Muscle of arm (tissue), 14 donors: Measurements from ENCODE around the gene PSMD6. TPM values are rescaled to one million over a fixed set of nuclear protein-coding genes. Genes with fewer than 3 reads are reported as not detected.

Experiments used
- DNase-seq: peaks from one replicate; pipeline ENCODE4 v3.0.0-alpha.2; 2013
- long read RNA-seq, 11 donors: transcript quantifications; one replicate each; lab custom pipeline, GENCODE V29; 2026
- polyA plus RNA-seq, 12 donors: library from polyadenylated mRNA; unstranded; fragments of 120-200 nt; gene quantifications; one replicate each; pipeline ENCODE4 v1.2.1, GENCODE V29; 2013; ENCODE audit not compliant: insufficient read length in 12 of 12

Gene PSMD6
- polyA plus RNA-seq = 100 to 1,000 TPM in 2 of 12 donors, 10 to 100 TPM in 9, not detected in 1; 74.3 to 127 (median 92.4) TPM
- long read RNA-seq, donor 1, full-length matches to known transcripts = 49 of 58 reads
- long read RNA-seq, donor 1, partial matches to known transcripts = 9 of 58 reads
- long read RNA-seq, donor 1, other reads (novel, unspliced or antisense) = 0 of 58 reads
- long read RNA-seq, donor 2, full-length matches to known transcripts = 57 of 57 reads
- long read RNA-seq, donor 2, partial matches to known transcripts = 0 of 57 reads
- long read RNA-seq, donor 2, other reads (novel, unspliced or antisense) = 0 of 57 reads
- long read RNA-seq, donor 3, full-length matches to known transcripts = 26 of 26 reads
- long read RNA-seq, donor 3, partial matches to known transcripts = 0 of 26 reads
- long read RNA-seq, donor 3, other reads (novel, unspliced or antisense) = 0 of 26 reads
- long read RNA-seq, donor 4, full-length matches to known transcripts = 20 of 20 reads
- long read RNA-seq, donor 4, partial matches to known transcripts = 0 of 20 reads
- long read RNA-seq, donor 4, other reads (novel, unspliced or antisense) = 0 of 20 reads
- long read RNA-seq, donor 5, full-length matches to known transcripts = 46 of 46 reads
- long read RNA-seq, donor 5, partial matches to known transcripts = 0 of 46 reads
- long read RNA-seq, donor 5, other reads (novel, unspliced or antisense) = 0 of 46 reads
- long read RNA-seq, donor 6, full-length matches to known transcripts = 41 of 41 reads
- long read RNA-seq, donor 6, partial matches to known transcripts = 0 of 41 reads
- long read RNA-seq, donor 6, other reads (novel, unspliced or antisense) = 0 of 41 reads
- long read RNA-seq, donor 7, full-length matches to known transcripts = 26 of 26 reads
- long read RNA-seq, donor 7, partial matches to known transcripts = 0 of 26 reads
- long read RNA-seq, donor 7, other reads (novel, unspliced or antisense) = 0 of 26 reads
- long read RNA-seq, donor 8, full-length matches to known transcripts = 36 of 36 reads
- long read RNA-seq, donor 8, partial matches to known transcripts = 0 of 36 reads
- long read RNA-seq, donor 8, other reads (novel, unspliced or antisense) = 0 of 36 reads
- long read RNA-seq, donor 9, full-length matches to known transcripts = 21 of 21 reads
- long read RNA-seq, donor 9, partial matches to known transcripts = 0 of 21 reads
- long read RNA-seq, donor 9, other reads (novel, unspliced or antisense) = 0 of 21 reads
- long read RNA-seq, donor 10, full-length matches to known transcripts = 32 of 32 reads
- long read RNA-seq, donor 10, partial matches to known transcripts = 0 of 32 reads
- long read RNA-seq, donor 10, other reads (novel, unspliced or antisense) = 0 of 32 reads
- long read RNA-seq, donor 11, full-length matches to known transcripts = 70 of 70 reads
- long read RNA-seq, donor 11, partial matches to known transcripts = 0 of 70 reads
- long read RNA-seq, donor 11, other reads (novel, unspliced or antisense) = 0 of 70 reads

GRCh38 chr3:64023187-64023860 is at the start of gene PSMD6:
TSS of gene PSMD6 (minus strand) at chr3:64023494. CDS start at chr3:64023419, 75 bp downstream.
- peak; percentile 89 for DNase-seq

- DNase-seq = no peak
These were observed 48.8 kb upstream of the PSMD6 start for GRCh38 chr3:64072126-64072525.

GRCh38 chr3:64070704-64071103 is 47.4 kb upstream of the PSMD6 start:
- DNase-seq = no peak

GRCh38 chr3:64067506-64068346 is 44.4 kb upstream of the PSMD6 start:
- DNase-seq = peak; percentile 45

- DNase-seq = no peak
These were observed 41.5 kb upstream of the PSMD6 start for GRCh38 chr3:64064804-64065203.

- no peak for DNase-seq
These were observed 40.7 kb upstream of the PSMD6 start for GRCh38 chr3:64063983-64064438.

GRCh38 chr3:64063207-64063982 is 40.1 kb upstream of the PSMD6 start:
- DNase-seq = no peak

GRCh38 chr3:64061628-64062027 is 38.3 kb upstream of the PSMD6 start:
- no peak for DNase-seq

- DNase-seq = no peak
These were observed 36.3 kb upstream of the PSMD6 start for GRCh38 chr3:64059484-64060175.

GRCh38 chr3:64058566-64058965 is 35.3 kb upstream of the PSMD6 start:
- DNase-seq = no peak

- no peak for DNase-seq
These were observed 33.9 kb upstream of the PSMD6 start for GRCh38 chr3:64057231-64057630.

- DNase-seq = no peak
These were observed 33.4 kb upstream of the PSMD6 start for GRCh38 chr3:64056606-64057180.

GRCh38 chr3:64055076-64055475 is 31.8 kb upstream of the PSMD6 start:
- DNase-seq = no peak

- no peak for DNase-seq
These were observed 31.2 kb upstream of the PSMD6 start for GRCh38 chr3:64054488-64054887.

GRCh38 chr3:64053581-64053980 is 30.3 kb upstream of the PSMD6 start:
- DNase-seq = no peak

- no peak for DNase-seq
These were observed 29.8 kb upstream of the PSMD6 start for GRCh38 chr3:64053117-64053516.

- no peak for DNase-seq
These were observed 26.5 kb upstream of the PSMD6 start for GRCh38 chr3:64049832-64050231.

GRCh38 chr3:64049136-64049535 is 25.8 kb upstream of the PSMD6 start:
- no peak for DNase-seq
